HL-60 (cell line): Measurements from ENCODE around the gene LPAR2.
"Not testable (repeated sequence)": the region's sequence is repeated elsewhere in the genome, so short reads cannot be mapped to it uniquely, and the experiment has no call there.

Experiments used
- DNase-seq, 2 experiments: peaks; one replicate each; pipeline ENCODE4 v3.0.0-alpha.2; 2010 to 2020; ENCODE audit warnings: low read depth in 1 of 2, low spot score in 1 of 2
- H3K27ac ChIP-seq: fragments of 250-450 bp; sonication (Bioruptor Pico); replicated peaks from 2 replicates; pipeline ENCODE4 v1.5.1; 2020; ENCODE audit warnings: mild to moderate bottlenecking, moderate library complexity
- H3K27me3 ChIP-seq: fragments of 250-450 bp; sonication (Bioruptor Pico); 2 replicates; pipeline ENCODE4 v1.5.1; 2021; ENCODE audit warnings: mild to moderate bottlenecking, moderate library complexity; ENCODE audit not compliant: insufficient read depth, poor library complexity, severe bottlenecking
- H3K4me3 ChIP-seq: replicated peaks from 2 replicates; pipeline ENCODE4 v1.5.1; 2011; ENCODE audit warnings: mild to moderate bottlenecking, control low read depth, low read length; ENCODE audit not compliant: insufficient read depth
- CTCF ChIP-seq: IDR thresholded peaks from one replicate; pipeline ENCODE4 v1.5.1; 2011; ENCODE audit warnings: low read length, control low read depth, inconsistent platforms; ENCODE audit not compliant: insufficient read depth
- GABPA ChIP-seq: IDR thresholded peaks from 2 replicates; pipeline ENCODE4 v1.6.1; 2012; ENCODE audit warnings: low read depth
- POLR2AphosphoS5 ChIP-seq: IDR thresholded peaks from 2 replicates; pipeline ENCODE4 v1.6.1; 2012; ENCODE audit warnings: low read depth
- REST ChIP-seq: IDR thresholded peaks from 2 replicates; pipeline ENCODE4 v1.6.1; 2012; ENCODE audit warnings: low read depth; ENCODE audit not compliant: insufficient replicate concordance
- SPI1 ChIP-seq: IDR thresholded peaks from 2 replicates; pipeline ENCODE4 v1.6.1; 2012; ENCODE audit warnings: low read depth, mild to moderate bottlenecking, borderline replicate concordance

Gene LPAR2

GRCh38 chr19:19670070-19670551 lies 42.1 kb upstream of the LPAR2 start:
- no peaks in the 10 kb centered on the region for H3K27me3 ChIP-seq
- DNase-seq: no peak
- no peak overlapping the region for H3K27ac ChIP-seq
- no peak overlapping the region for H3K4me3 ChIP-seq
- no peak for TF ChIP-seq SPI1
- no peak for TF ChIP-seq REST
- no peak for TF ChIP-seq GABPA
- TF ChIP-seq POLR2AphosphoS5: no peak
- TF ChIP-seq CTCF: no peak

GRCh38 chr19:19668230-19669012 lies 40.4 kb upstream of the LPAR2 start, which contains the start of gene ZNF101:
ZNF101 (plus strand) TSS chr19:19668839; CDS start chr19:19668964, 125 bp downstream.
- DNase-seq: peak; percentile 95 to 97
- H3K27ac ChIP-seq: peak within 1 kb of the TSS; percentile 97

GRCh38 chr19:19665420-19665948 lies 37.5 kb upstream of the LPAR2 start:
- not testable (repeated sequence) for H3K4me3 ChIP-seq, H3K27ac ChIP-seq, H3K27me3 ChIP-seq, DNase-seq

More at GRCh38 chr19:19668230-19669012, 40.4 kb upstream of the LPAR2 start, which contains the start of gene ZNF101:
- Histone ChIP-seq H3K27me3 (no peaks in the 10 kb centered on the region), H3K4me3 (peak within 1 kb of the TSS; percentile 87)
- TF ChIP-seq GABPA (peak; percentile 91), CTCF (no peak), POLR2AphosphoS5 (peak; percentile 64; the same call in 1 of the 2 replicates), SPI1 (no peak; the same call in 1 of the 2 replicates), REST (peak; percentile 41)

- TF ChIP-seq POLR2AphosphoS5 (peak; percentile 83), GABPA (peak; percentile 85), SPI1 (peak; percentile 55; the same call in 1 of the 2 replicates), REST (no peak)
- Histone ChIP-seq H3K27ac (peak within 1 kb of the TSS; percentile 91), H3K27me3 (no peaks in the 10 kb centered on the region), H3K4me3 (peak within 1 kb of the TSS; percentile 71)
- peak; percentile 95 to 99 for DNase-seq
Observed at GRCh38 chr19:19663256-19664120, 35.5 kb upstream of the LPAR2 start, which contains the start of gene ATP13A1. ATP13A1 (minus strand) TSS chr19:19663676; CDS start chr19:19663666, 10 bp downstream.
